ENCODE results near the gene CDKAL1. TPM values are rescaled to one million over a fixed set of nuclear protein-coding genes. Genes with fewer than 3 reads are reported as not detected.

CDKAL1 gene
- total RNA-seq, 2 donors from 2014 or later, result 23.0 to 23.7 TPM

GRCh38 chr6:20564269-20564668 lies 30.0 kb downstream of the CDKAL1 start:
- Mint-ChIP-seq H3K27me3 (no peaks in the 10 kb centered on the region), H3K4me3 (no peak overlapping the region), H3K27ac (no peak overlapping the region), H3K4me1 (peaks cover 7% of the 10 kb centered on the region), H3K36me3 (ENCODE audit: low read depth) (peaks cover 3% of the 10 kb centered on the region)
- no peaks in the 10 kb centered on the region for H3K9me3 ChIP-seq (ENCODE audit: control insufficient read depth, low read length, poor library complexity, severe bottlenecking)
- ATAC-seq, result no peak
- no peak for DNase-seq

DNA sequence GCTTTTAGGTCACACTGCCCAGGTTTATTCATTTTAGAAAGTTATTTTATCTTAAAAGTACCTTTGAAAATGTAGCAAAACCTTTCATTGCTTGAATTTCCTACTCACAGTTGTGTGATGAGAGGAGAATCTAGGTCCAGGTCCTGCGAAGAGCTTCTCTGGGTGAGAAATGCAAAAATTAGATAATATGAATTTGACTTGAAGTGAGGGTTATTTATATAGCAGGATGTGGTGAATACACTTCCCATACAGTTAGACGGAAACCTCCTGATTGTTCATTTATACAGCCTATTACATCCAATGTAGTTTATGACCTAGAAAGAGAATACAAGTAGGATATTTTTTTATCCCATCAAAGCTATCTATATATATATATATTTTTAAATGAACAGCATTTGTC lies 30.5 kb downstream of the CDKAL1 start:
- no peak for ATAC-seq
- no peak overlapping the region for H3K4me3 Mint-ChIP-seq
- H3K9me3 ChIP-seq (ENCODE audit: control insufficient read depth, low read length, poor library complexity, severe bottlenecking), result no peaks in the 10 kb centered on the region
- peaks cover 7% of the 10 kb centered on the region for H3K4me1 Mint-ChIP-seq
- peaks cover 3% of the 10 kb centered on the region for H3K36me3 Mint-ChIP-seq (ENCODE audit: low read depth)
- no peak for DNase-seq
- H3K27me3 Mint-ChIP-seq, result no peaks in the 10 kb centered on the region
- H3K27ac Mint-ChIP-seq, result no peak overlapping the region

GRCh38 chr6:20565342-20565741 lies 31.1 kb downstream of the CDKAL1 start:
- no peaks in the 10 kb centered on the region for H3K27me3 Mint-ChIP-seq
- H3K9me3 ChIP-seq (ENCODE audit: control insufficient read depth, low read length, poor library complexity, severe bottlenecking), result no peaks in the 10 kb centered on the region
- H3K36me3 Mint-ChIP-seq (ENCODE audit: low read depth), result peaks cover 3% of the 10 kb centered on the region
- H3K27ac Mint-ChIP-seq, result peak overlapping the region; percentile 67
- H3K4me3 Mint-ChIP-seq, result no peak overlapping the region
- peaks cover 7% of the 10 kb centered on the region for H3K4me1 Mint-ChIP-seq
- ATAC-seq (no peak), DNase-seq (no peak)

GRCh38 chr6:20566109-20566508 lies 31.9 kb downstream of the CDKAL1 start:
- no peak overlapping the region for H3K27ac Mint-ChIP-seq
- DNase-seq (no peak), ATAC-seq (no peak)
- no peaks in the 10 kb centered on the region for H3K9me3 ChIP-seq (ENCODE audit: control insufficient read depth, low read length, poor library complexity, severe bottlenecking)
- H3K27me3 Mint-ChIP-seq, result no peaks in the 10 kb centered on the region
- H3K36me3 Mint-ChIP-seq (ENCODE audit: low read depth), result peaks cover 3% of the 10 kb centered on the region
- H3K4me1 Mint-ChIP-seq, result peaks cover 7% of the 10 kb centered on the region
- no peak overlapping the region for H3K4me3 Mint-ChIP-seq

- DNase-seq (no peak), ATAC-seq (no peak)
- H3K27me3 Mint-ChIP-seq, result no peaks in the 10 kb centered on the region
- H3K4me1 Mint-ChIP-seq, result peaks cover 13% of the 10 kb centered on the region
- H3K9me3 ChIP-seq (ENCODE audit: control insufficient read depth, low read length, poor library complexity, severe bottlenecking), result no peaks in the 10 kb centered on the region
- no peak overlapping the region for H3K27ac Mint-ChIP-seq
- no peak overlapping the region for H3K4me3 Mint-ChIP-seq
- peaks cover 3% of the 10 kb centered on the region for H3K36me3 Mint-ChIP-seq (ENCODE audit: low read depth)
Measured at GRCh38 chr6:20569000-20569610, 34.8 kb downstream of the CDKAL1 start.

DNA sequence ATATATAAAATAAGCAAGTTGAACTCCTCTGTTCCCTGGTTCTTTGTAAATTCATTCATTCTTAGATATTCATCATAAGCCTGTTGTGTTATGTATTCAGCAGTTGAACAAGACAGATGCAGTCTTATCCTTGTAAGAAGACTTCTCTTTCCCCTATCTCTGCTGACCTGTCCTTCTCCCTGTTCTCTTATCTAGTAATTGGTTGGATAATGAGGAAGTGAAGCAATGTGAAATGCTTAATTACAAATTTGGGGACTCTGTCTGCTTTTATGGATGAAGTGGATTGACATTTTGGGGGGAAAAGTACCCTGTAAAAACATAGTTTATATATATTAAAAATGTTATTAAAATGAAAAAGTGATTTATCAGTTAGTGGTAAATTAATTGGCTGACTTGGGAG lies 37.0 kb downstream of the CDKAL1 start:
- Mint-ChIP-seq H3K27ac (no peak overlapping the region), H3K36me3 (ENCODE audit: low read depth) (peaks cover 3% of the 10 kb centered on the region), H3K4me1 (peaks cover 8% of the 10 kb centered on the region), H3K27me3 (no peaks in the 10 kb centered on the region), H3K4me3 (no peak overlapping the region)
- ATAC-seq (no peak), DNase-seq (no peak)
- no peaks in the 10 kb centered on the region for H3K9me3 ChIP-seq (ENCODE audit: control insufficient read depth, low read length, poor library complexity, severe bottlenecking)

DNA sequence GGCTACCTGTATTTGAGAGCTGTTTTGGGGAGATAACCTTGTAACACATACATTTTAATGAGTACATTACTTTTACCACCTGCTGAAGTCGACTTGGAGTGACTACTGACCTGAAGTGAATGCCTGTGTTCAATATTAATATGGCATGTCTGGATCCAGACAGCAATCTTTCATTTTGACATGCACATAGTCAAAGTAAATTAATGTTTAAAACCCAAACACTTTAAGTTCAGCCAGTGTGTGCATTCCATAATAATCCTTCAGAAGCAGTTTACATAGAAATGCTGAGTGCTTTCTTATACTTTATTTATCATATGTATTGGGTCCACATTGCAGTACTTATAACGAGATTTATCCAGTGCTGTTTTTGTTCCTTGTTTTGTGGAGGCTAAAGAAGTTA lies 38.0 kb downstream of the CDKAL1 start:
- no peaks in the 10 kb centered on the region for H3K9me3 ChIP-seq (ENCODE audit: control insufficient read depth, low read length, poor library complexity, severe bottlenecking)
- DNase-seq (no peak), ATAC-seq (no peak)
- no peak overlapping the region for H3K4me3 Mint-ChIP-seq
- peaks cover 8% of the 10 kb centered on the region for H3K4me1 Mint-ChIP-seq
- no peaks in the 10 kb centered on the region for H3K27me3 Mint-ChIP-seq
- peaks cover 3% of the 10 kb centered on the region for H3K36me3 Mint-ChIP-seq (ENCODE audit: low read depth)
- no peak overlapping the region for H3K27ac Mint-ChIP-seq

- Mint-ChIP-seq H3K27me3 (no peaks in the 10 kb centered on the region), H3K36me3 (ENCODE audit: low read depth) (peaks cover 5% of the 10 kb centered on the region), H3K27ac (no peak overlapping the region), H3K4me3 (no peak overlapping the region), H3K4me1 (peaks cover 8% of the 10 kb centered on the region)
- DNase-seq, result no peak
- no peaks in the 10 kb centered on the region for H3K9me3 ChIP-seq (ENCODE audit: control insufficient read depth, low read length, poor library complexity, severe bottlenecking)
- ATAC-seq, result no peak
Measured at GRCh38 chr6:20572940-20573339, 38.7 kb downstream of the CDKAL1 start.

- Mint-ChIP-seq H3K27me3 (no peaks in the 10 kb centered on the region), H3K4me1 (peaks cover 10% of the 10 kb centered on the region), H3K4me3 (no peak overlapping the region), H3K27ac (no peak overlapping the region), H3K36me3 (ENCODE audit: low read depth) (peaks cover 2% of the 10 kb centered on the region)
- no peaks in the 10 kb centered on the region for H3K9me3 ChIP-seq (ENCODE audit: control insufficient read depth, low read length, poor library complexity, severe bottlenecking)
- DNase-seq (no peak), ATAC-seq (no peak)
Measured at GRCh38 chr6:20574355-20574754, 40.1 kb downstream of the CDKAL1 start.

DNA sequence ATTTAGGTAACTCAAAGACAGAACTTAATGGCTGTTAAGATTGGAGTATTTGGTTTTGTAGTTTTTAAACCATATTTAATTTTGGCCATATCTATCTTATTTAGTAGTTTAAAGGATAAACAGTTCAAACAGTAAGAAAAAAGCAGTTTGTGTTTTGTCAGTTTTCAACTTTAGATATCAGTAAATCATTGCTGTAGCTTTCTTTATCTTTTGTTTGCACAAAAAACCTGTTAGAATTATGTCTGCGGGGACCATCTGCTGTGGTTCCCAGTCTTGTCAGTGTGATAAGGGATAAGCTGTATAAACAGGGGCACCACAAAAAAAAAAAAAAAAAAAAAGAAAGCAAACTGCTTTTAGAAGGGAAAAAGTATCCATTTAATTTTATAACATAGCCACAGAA lies 40.9 kb downstream of the CDKAL1 start:
- Mint-ChIP-seq H3K4me1 (peaks cover 10% of the 10 kb centered on the region), H3K27me3 (no peaks in the 10 kb centered on the region), H3K36me3 (ENCODE audit: low read depth) (peaks cover 4% of the 10 kb centered on the region), H3K4me3 (no peak overlapping the region), H3K27ac (no peak overlapping the region)
- DNase-seq (no peak), ATAC-seq (no peak)
- H3K9me3 ChIP-seq (ENCODE audit: control insufficient read depth, low read length, poor library complexity, severe bottlenecking), result no peaks in the 10 kb centered on the region

DNA sequence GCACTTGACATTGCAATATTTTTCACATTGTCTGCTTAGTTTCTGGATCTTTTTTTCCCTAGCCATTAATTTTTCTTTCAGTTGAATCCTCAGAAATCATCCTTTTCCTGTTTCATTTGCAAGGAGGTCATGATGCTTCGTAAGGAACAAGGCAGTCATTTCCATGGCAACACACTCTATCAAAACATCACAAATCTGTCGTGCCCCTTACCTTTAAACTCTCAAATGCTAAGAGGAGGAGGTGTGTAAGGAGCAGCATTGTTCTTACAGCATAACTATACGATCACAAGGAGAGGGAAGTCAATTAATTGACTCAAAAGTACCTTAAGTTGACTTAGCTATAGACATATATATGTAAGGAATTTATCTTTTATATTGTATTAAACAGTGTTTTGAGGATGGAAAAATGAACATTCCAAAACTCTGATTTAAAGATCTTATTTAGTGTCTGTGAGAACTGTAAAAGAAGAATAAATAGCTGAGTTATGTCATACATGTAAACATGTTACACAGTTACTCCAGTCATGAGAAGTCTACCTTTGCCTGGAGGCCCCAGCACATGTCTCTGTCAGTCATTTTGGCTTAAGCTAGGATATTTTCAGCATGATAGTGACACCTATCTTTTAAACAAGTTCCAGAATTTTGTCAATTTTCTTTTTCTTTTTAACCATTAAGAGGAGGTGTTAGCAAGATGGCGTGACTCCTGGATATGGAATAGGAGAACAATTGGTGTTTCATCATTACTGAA lies 41.6 kb downstream of the CDKAL1 start:
- H3K4me3 Mint-ChIP-seq, result no peak overlapping the region
- peaks cover 10% of the 10 kb centered on the region for H3K4me1 Mint-ChIP-seq
- H3K27me3 Mint-ChIP-seq, result no peaks in the 10 kb centered on the region
- H3K9me3 ChIP-seq (ENCODE audit: control insufficient read depth, low read length, poor library complexity, severe bottlenecking), result no peaks in the 10 kb centered on the region
- DNase-seq, result no peak
- no peak overlapping the region for H3K27ac Mint-ChIP-seq
- H3K36me3 Mint-ChIP-seq (ENCODE audit: low read depth), result peaks cover 4% of the 10 kb centered on the region
- ATAC-seq, result no peak

- Mint-ChIP-seq H3K36me3 (ENCODE audit: low read depth) (peaks cover 4% of the 10 kb centered on the region), H3K27me3 (no peaks in the 10 kb centered on the region), H3K27ac (no peak overlapping the region), H3K4me3 (no peak overlapping the region), H3K4me1 (peaks cover 5% of the 10 kb centered on the region)
- ATAC-seq (no peak), DNase-seq (no peak)
- no peaks in the 10 kb centered on the region for H3K9me3 ChIP-seq (ENCODE audit: control insufficient read depth, low read length, poor library complexity, severe bottlenecking)
Measured at GRCh38 chr6:20577173-20577688, 43.0 kb downstream of the CDKAL1 start.

DNA sequence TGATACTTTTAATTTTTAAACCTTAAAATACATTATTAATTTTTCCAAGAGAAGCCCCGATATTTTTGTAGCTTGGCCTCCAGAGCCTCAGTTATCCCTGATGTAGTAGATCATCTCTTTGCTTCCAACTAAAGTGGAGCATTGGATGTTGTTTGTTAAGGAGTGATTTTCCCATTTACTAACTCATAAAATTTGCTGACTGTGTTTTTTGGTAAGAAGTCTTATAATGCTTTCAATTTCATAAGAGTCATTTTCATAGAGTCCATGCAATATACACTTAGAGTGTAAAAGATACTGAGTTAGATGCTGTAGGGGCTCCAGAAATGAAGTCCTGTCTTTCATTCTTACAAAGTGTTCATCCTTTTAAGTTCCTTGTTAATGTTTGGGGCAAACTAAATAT lies 46.8 kb downstream of the CDKAL1 start:
- DNase-seq (no peak), ATAC-seq (no peak)
- peaks cover 15% of the 10 kb centered on the region for H3K4me1 Mint-ChIP-seq
- H3K36me3 Mint-ChIP-seq (ENCODE audit: low read depth), result peaks cover 14% of the 10 kb centered on the region
- H3K4me3 Mint-ChIP-seq, result no peak overlapping the region
- no peaks in the 10 kb centered on the region for H3K9me3 ChIP-seq (ENCODE audit: control insufficient read depth, low read length, poor library complexity, severe bottlenecking)
- no peaks in the 10 kb centered on the region for H3K27me3 Mint-ChIP-seq
- H3K27ac Mint-ChIP-seq, result no peak overlapping the region
